Spleen (tissue), 7 donors: ENCODE results near the gene CLDN12.

Experiments
- POLR2A ChIP-seq, 3 donors: fragments of 450-650 bp; IDR thresholded peaks; one replicate each; pipeline ENCODE4 v1.5.1; 2017; ENCODE audit warnings: antibody characterized with exemption in 3 of 3, mild to moderate bottlenecking in 1 of 3
- TF ChIP-seq, protein P1 (sequence below), 11 experiments: fragments of 200-600 bp in 7 of 11; fragments of 450-650 bp in 4 of 11; sonication (generic) in 4 of 11; IDR thresholded peaks in 8 of 11; conservative IDR thresholded peaks in 3 of 11; 1 replicate in 7 of 11; 2 replicates in 4 of 11; pipeline versions ENCODE4 v1.4.0 to v1.8.0; 2016 to 2021; ENCODE audit warnings: antibody characterized with exemption in 11 of 11, inconsistent platforms in 4 of 11, mild to moderate bottlenecking in 1 of 11
- donor health status: DM: no; HTN: no; CAD: no; lungs with moderate emphysema.
- donor health status: DM: no; HTN: no; CAD: no.
- donor health status: DM: no; HTN: no; CAD: no.

- TF ChIP-seq POLR2A (IDR thresholded peaks at IDR 0.05) = no peak
- TF ChIP-seq, protein P1, sequence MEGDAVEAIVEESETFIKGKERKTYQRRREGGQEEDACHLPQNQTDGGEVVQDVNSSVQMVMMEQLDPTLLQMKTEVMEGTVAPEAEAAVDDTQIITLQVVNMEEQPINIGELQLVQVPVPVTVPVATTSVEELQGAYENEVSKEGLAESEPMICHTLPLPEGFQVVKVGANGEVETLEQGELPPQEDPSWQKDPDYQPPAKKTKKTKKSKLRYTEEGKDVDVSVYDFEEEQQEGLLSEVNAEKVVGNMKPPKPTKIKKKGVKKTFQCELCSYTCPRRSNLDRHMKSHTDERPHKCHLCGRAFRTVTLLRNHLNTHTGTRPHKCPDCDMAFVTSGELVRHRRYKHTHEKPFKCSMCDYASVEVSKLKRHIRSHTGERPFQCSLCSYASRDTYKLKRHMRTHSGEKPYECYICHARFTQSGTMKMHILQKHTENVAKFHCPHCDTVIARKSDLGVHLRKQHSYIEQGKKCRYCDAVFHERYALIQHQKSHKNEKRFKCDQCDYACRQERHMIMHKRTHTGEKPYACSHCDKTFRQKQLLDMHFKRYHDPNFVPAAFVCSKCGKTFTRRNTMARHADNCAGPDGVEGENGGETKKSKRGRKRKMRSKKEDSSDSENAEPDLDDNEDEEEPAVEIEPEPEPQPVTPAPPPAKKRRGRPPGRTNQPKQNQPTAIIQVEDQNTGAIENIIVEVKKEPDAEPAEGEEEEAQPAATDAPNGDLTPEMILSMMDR (IDR thresholded peaks at IDR 0.05 in 8 of 11, conservative IDR thresholded peaks at IDR 0.05 in 3 of 11) = no peak
Observed at GRCh38 chr7:90402785-90403173, 482 bp upstream of the CLDN12 start.
